ENCODE measurements around the gene CFAP53. TPM values are rescaled to one million over a fixed set of nuclear protein-coding genes. Genes with fewer than 3 reads are reported as not detected.

Gene CFAP53
- total RNA-seq, 1 donor from 2014 or later = 0.17 TPM

- Mint-ChIP-seq H3K4me3 (ENCODE audit: unreplicated experiment) (no peak overlapping the region), H3K36me3 (ENCODE audit: low read depth) (no peaks in the 10 kb centered on the region), H3K4me1 (ENCODE audit: low read depth) (no peaks in the 10 kb centered on the region), H3K9me3 (ENCODE audit: low read depth) (no peaks in the 10 kb centered on the region), H3K27ac (ENCODE audit: unreplicated experiment) (no peak overlapping the region), H3K27me3 (ENCODE audit: low read depth) (peaks cover 47% of the 10 kb centered on the region)
- no peak for TF ChIP-seq CTCF (IDR thresholded peaks at IDR 0.05)
- no peak for DNase-seq (ENCODE audit: low spot score)
Measured at GRCh38 chr18:50179465-50179864, 86.8 kb downstream of the CFAP53 start.

GRCh38 chr18:50177294-50177992, 88.9 kb downstream of the CFAP53 start:
- H3K9me3 Mint-ChIP-seq (ENCODE audit: low read depth) = no peaks in the 10 kb centered on the region
- no peak overlapping the region for H3K4me3 Mint-ChIP-seq (ENCODE audit: unreplicated experiment)
- no peak for DNase-seq (ENCODE audit: low spot score)
- H3K4me1 Mint-ChIP-seq (ENCODE audit: low read depth) = no peaks in the 10 kb centered on the region
- no peaks in the 10 kb centered on the region for H3K36me3 Mint-ChIP-seq (ENCODE audit: low read depth)
- no peak for TF ChIP-seq CTCF (IDR thresholded peaks at IDR 0.05)
- peaks cover 52% of the 10 kb centered on the region for H3K27me3 Mint-ChIP-seq (ENCODE audit: low read depth)
- no peak overlapping the region for H3K27ac Mint-ChIP-seq (ENCODE audit: unreplicated experiment)

Other genes starting within 250 kb of the CFAP53 start
- 0.97 TPM in 2 of 3 replicates, not detected in the other for gene MYO5B, start 71.3 kb downstream of the CFAP53 start, total RNA-seq
- 60.3 to 68.4 TPM (median 62.0 TPM) in 3 replicates for gene MBD1, start 15.0 kb upstream of the CFAP53 start, total RNA-seq
- gene CXXC1, start 21.2 kb upstream of the CFAP53 start, total RNA-seq = 47.6 to 60.3 TPM (median 59.2 TPM) in 3 replicates
- gene SKA1, start 108.6 kb upstream of the CFAP53 start, total RNA-seq = 3.7 to 4.7 TPM (median 4.3 TPM) in 3 replicates